ENCODE results near the gene ODF4. TPM values are rescaled to one million over a fixed set of nuclear protein-coding genes. Genes with fewer than 3 reads are reported as not detected.

The ODF4 gene
- total and polyA plus RNA-seq, 4 donors = not detected

DNA sequence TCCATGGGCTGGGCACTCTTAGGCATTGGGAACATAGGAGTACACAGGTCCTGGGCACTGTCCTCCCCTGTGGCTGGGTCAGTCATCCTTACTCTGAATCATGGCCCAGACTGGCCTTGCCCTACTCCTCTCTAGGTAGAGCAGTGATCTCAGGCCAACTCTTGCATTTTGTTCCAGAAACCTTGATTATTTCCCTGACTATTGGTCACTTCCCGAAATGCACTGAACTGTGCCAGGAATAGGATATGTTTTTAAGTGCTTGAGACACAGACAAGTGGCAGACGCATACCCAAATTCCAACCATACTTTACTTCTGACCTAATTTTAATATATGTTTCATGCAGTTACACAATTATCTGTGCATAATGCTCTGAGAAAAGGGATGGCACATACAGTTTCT lies 26.6 kb downstream of the ODF4 start:
- peaks cover 4 to 13% (median 10%) of the 10 kb centered on the region in 4 donors for H3K36me3 ChIP-seq (ENCODE audit: control insufficient read depth in 4 of 4, insufficient read depth in 3 of 4, low read depth in 1 of 4, low read length in 3 of 4)
- no peak for TF ChIP-seq NR2F2 (IDR thresholded peaks at IDR 0.05)
- TF ChIP-seq, protein P1, sequence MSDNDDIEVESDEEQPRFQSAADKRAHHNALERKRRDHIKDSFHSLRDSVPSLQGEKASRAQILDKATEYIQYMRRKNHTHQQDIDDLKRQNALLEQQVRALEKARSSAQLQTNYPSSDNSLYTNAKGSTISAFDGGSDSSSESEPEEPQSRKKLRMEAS (IDR thresholded peaks at IDR 0.05) = no peak
- TF ChIP-seq SP1 (IDR thresholded peaks at IDR 0.05) = no peak
- no peak for TF ChIP-seq GABPA (IDR thresholded peaks at IDR 0.05 in 1 of 2, conservative IDR thresholded peaks at IDR 0.05 in 1 of 2)
- no peak for TF ChIP-seq JUND (IDR thresholded peaks at IDR 0.05)
- TF ChIP-seq, protein P2, sequence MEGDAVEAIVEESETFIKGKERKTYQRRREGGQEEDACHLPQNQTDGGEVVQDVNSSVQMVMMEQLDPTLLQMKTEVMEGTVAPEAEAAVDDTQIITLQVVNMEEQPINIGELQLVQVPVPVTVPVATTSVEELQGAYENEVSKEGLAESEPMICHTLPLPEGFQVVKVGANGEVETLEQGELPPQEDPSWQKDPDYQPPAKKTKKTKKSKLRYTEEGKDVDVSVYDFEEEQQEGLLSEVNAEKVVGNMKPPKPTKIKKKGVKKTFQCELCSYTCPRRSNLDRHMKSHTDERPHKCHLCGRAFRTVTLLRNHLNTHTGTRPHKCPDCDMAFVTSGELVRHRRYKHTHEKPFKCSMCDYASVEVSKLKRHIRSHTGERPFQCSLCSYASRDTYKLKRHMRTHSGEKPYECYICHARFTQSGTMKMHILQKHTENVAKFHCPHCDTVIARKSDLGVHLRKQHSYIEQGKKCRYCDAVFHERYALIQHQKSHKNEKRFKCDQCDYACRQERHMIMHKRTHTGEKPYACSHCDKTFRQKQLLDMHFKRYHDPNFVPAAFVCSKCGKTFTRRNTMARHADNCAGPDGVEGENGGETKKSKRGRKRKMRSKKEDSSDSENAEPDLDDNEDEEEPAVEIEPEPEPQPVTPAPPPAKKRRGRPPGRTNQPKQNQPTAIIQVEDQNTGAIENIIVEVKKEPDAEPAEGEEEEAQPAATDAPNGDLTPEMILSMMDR (IDR thresholded peaks at IDR 0.05; ENCODE audit: low read depth, low read length, missing input control) = no peak
- no peak for TF ChIP-seq RXRA (IDR thresholded peaks at IDR 0.05)
- TF ChIP-seq, protein P3, sequence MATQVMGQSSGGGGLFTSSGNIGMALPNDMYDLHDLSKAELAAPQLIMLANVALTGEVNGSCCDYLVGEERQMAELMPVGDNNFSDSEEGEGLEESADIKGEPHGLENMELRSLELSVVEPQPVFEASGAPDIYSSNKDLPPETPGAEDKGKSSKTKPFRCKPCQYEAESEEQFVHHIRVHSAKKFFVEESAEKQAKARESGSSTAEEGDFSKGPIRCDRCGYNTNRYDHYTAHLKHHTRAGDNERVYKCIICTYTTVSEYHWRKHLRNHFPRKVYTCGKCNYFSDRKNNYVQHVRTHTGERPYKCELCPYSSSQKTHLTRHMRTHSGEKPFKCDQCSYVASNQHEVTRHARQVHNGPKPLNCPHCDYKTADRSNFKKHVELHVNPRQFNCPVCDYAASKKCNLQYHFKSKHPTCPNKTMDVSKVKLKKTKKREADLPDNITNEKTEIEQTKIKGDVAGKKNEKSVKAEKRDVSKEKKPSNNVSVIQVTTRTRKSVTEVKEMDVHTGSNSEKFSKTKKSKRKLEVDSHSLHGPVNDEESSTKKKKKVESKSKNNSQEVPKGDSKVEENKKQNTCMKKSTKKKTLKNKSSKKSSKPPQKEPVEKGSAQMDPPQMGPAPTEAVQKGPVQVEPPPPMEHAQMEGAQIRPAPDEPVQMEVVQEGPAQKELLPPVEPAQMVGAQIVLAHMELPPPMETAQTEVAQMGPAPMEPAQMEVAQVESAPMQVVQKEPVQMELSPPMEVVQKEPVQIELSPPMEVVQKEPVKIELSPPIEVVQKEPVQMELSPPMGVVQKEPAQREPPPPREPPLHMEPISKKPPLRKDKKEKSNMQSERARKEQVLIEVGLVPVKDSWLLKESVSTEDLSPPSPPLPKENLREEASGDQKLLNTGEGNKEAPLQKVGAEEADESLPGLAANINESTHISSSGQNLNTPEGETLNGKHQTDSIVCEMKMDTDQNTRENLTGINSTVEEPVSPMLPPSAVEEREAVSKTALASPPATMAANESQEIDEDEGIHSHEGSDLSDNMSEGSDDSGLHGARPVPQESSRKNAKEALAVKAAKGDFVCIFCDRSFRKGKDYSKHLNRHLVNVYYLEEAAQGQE (IDR thresholded peaks at IDR 0.05) = no peak
- TF ChIP-seq, protein P4, sequence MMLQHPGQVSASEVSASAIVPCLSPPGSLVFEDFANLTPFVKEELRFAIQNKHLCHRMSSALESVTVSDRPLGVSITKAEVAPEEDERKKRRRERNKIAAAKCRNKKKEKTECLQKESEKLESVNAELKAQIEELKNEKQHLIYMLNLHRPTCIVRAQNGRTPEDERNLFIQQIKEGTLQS (IDR thresholded peaks at IDR 0.05) = no peak
- TF ChIP-seq RAD21 (IDR thresholded peaks at IDR 0.05) = no peak
- no peak for TF ChIP-seq FOXA2 (IDR thresholded peaks at IDR 0.05)
- TF ChIP-seq EGR1 (IDR thresholded peaks at IDR 0.05; ENCODE audit: low read depth in 2 of 2) = no peak
- no peak for TF ChIP-seq HNF4A (conservative IDR thresholded peaks at IDR 0.05)
- TF ChIP-seq, protein P5, sequence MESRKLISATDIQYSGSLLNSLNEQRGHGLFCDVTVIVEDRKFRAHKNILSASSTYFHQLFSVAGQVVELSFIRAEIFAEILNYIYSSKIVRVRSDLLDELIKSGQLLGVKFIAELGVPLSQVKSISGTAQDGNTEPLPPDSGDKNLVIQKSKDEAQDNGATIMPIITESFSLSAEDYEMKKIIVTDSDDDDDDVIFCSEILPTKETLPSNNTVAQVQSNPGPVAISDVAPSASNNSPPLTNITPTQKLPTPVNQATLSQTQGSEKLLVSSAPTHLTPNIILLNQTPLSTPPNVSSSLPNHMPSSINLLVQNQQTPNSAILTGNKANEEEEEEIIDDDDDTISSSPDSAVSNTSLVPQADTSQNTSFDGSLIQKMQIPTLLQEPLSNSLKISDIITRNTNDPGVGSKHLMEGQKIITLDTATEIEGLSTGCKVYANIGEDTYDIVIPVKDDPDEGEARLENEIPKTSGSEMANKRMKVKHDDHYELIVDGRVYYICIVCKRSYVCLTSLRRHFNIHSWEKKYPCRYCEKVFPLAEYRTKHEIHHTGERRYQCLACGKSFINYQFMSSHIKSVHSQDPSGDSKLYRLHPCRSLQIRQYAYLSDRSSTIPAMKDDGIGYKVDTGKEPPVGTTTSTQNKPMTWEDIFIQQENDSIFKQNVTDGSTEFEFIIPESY (IDR thresholded peaks at IDR 0.05) = no peak
- no peak for TF ChIP-seq HNF4G (IDR thresholded peaks at IDR 0.05)
- TF ChIP-seq FOXA1 (IDR thresholded peaks at IDR 0.05) = no peak
- no peak for DNase-seq (ENCODE audit: low spot score)
- H3K4me3 ChIP-seq (ENCODE audit: low read depth in 1 of 3, low read length in 3 of 3) = no peak overlapping the region
- no peaks in the 10 kb centered on the region for H3K4me1 ChIP-seq (ENCODE audit: control insufficient read depth in 4 of 4, insufficient read depth in 4 of 4, low read length in 3 of 4)
- H3K27me3 ChIP-seq (ENCODE audit: control insufficient read depth in 4 of 4, insufficient read depth in 4 of 4, low read length in 3 of 4) = no peaks in the 10 kb centered on the region
- H3K9ac ChIP-seq (ENCODE audit: low read depth in 1 of 2, low read length in 2 of 2) = no peak overlapping the region
- no peak overlapping the region for H3K27ac ChIP-seq (ENCODE audit: low read depth in 1 of 2, low read length in 2 of 2)
- WGBS = 85% methylated on average over 2 of the region's 2 CpGs
- no peaks in the 10 kb centered on the region for H3K9me3 ChIP-seq (ENCODE audit: control insufficient read depth in 4 of 4, low read length in 3 of 4)

DNA sequence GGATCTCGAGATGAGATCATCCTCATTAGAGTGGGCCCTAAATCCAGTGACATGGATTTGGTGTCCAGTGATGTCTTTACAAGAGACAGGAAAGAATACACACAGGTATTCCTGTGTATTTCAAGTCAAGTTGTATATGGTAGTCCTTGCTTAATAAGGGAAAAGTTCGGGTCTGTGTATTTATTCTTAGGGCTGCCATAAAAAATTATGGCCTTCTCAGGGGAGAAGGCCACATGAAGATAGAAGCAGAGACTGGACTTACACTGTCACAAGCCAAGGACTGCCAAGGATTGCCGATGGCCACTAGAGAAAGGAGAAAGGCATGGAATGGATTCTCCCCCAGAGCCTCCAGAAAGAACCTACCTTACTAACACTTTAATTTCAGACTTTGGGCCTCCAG lies 28.6 kb downstream of the ODF4 start:
- H3K4me1 ChIP-seq (ENCODE audit: control insufficient read depth in 4 of 4, insufficient read depth in 4 of 4, low read length in 3 of 4) = no peaks in the 10 kb centered on the region
- no peak for TF ChIP-seq YY1 (IDR thresholded peaks at IDR 0.05)
- no peak for TF ChIP-seq NR2F2 (IDR thresholded peaks at IDR 0.05)
- TF ChIP-seq JUND (IDR thresholded peaks at IDR 0.05) = no peak
- TF ChIP-seq RAD21 (IDR thresholded peaks at IDR 0.05) = no peak
- TF ChIP-seq, protein P4 (IDR thresholded peaks at IDR 0.05) = no peak
- TF ChIP-seq SP1 (IDR thresholded peaks at IDR 0.05) = no peak
- no peak for TF ChIP-seq GABPA (IDR thresholded peaks at IDR 0.05 in 1 of 2, conservative IDR thresholded peaks at IDR 0.05 in 1 of 2)
- no peak for TF ChIP-seq TAF1 (conservative IDR thresholded peaks at IDR 0.05)
- TF ChIP-seq, protein P5 (IDR thresholded peaks at IDR 0.05) = no peak
- TF ChIP-seq, protein P3 (IDR thresholded peaks at IDR 0.05) = no peak
- TF ChIP-seq FOXA2 (IDR thresholded peaks at IDR 0.05) = no peak
- no peaks in the 10 kb centered on the region for H3K9me3 ChIP-seq (ENCODE audit: control insufficient read depth in 4 of 4, low read length in 3 of 4)
- no peak overlapping the region for H3K27ac ChIP-seq (ENCODE audit: low read depth in 1 of 2, low read length in 2 of 2)
- WGBS = 93% methylated on average over 3 of the region's 3 CpGs
- H3K9ac ChIP-seq (ENCODE audit: low read depth in 1 of 2, low read length in 2 of 2) = no peak overlapping the region
- H3K27me3 ChIP-seq (ENCODE audit: control insufficient read depth in 4 of 4, insufficient read depth in 4 of 4, low read length in 3 of 4) = no peaks in the 10 kb centered on the region
- H3K4me3 ChIP-seq (ENCODE audit: low read depth in 1 of 3, low read length in 3 of 3) = no peak overlapping the region
- no peak for DNase-seq (ENCODE audit: low spot score)
- H3K36me3 ChIP-seq (ENCODE audit: control insufficient read depth in 4 of 4, insufficient read depth in 3 of 4, low read depth in 1 of 4, low read length in 3 of 4) = peaks cover 6 to 13% (median 10%) of the 10 kb centered on the region in 4 donors

All from liver (tissue), 9 donors.